ENCODE results near the gene GLDC.

GLDC gene

DNA sequence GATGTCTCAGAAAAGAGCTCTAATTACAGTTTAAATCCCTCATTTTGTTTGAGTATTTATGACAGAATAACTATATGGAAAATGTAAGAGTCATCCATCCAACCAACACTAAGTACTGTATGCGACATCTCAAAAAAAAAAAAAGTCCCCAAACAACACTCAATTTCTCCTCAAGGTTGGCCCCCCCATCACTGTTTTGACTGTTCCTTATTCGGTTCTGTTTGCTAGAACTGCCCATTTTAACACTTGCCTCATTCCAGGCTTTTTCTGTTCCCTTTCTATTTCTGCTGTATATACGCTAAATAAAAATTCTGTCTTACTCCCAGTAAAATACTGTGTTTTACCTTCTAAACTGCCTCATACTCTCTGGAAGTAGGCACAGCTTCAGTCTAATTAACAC, 25.2 kb downstream of the GLDC start:
- H3K27me3 ChIP-seq (ENCODE audit: insufficient read depth, low read length, poor library complexity), result no peaks in the 10 kb centered on the region
- H4K20me1 ChIP-seq (ENCODE audit: insufficient read depth, low read length), result no peaks in the 10 kb centered on the region
- TF ChIP-seq, protein P1, sequence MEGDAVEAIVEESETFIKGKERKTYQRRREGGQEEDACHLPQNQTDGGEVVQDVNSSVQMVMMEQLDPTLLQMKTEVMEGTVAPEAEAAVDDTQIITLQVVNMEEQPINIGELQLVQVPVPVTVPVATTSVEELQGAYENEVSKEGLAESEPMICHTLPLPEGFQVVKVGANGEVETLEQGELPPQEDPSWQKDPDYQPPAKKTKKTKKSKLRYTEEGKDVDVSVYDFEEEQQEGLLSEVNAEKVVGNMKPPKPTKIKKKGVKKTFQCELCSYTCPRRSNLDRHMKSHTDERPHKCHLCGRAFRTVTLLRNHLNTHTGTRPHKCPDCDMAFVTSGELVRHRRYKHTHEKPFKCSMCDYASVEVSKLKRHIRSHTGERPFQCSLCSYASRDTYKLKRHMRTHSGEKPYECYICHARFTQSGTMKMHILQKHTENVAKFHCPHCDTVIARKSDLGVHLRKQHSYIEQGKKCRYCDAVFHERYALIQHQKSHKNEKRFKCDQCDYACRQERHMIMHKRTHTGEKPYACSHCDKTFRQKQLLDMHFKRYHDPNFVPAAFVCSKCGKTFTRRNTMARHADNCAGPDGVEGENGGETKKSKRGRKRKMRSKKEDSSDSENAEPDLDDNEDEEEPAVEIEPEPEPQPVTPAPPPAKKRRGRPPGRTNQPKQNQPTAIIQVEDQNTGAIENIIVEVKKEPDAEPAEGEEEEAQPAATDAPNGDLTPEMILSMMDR (IDR thresholded peaks at IDR 0.05; ENCODE audit: borderline replicate concordance, extremely low read depth, low read length, poor library complexity, severe bottlenecking), result no peak
- no peak for TF ChIP-seq EZH2 (IDR thresholded peaks at IDR 0.05; ENCODE audit: borderline replicate concordance, low read depth, low read length, severe bottlenecking)
- DNase-seq (no peak), ATAC-seq (ENCODE audit: insufficient read depth, low read depth) (no peak)
- no peak overlapping the region for H3K27ac ChIP-seq (ENCODE audit: low read length)
- H3K79me2 ChIP-seq (ENCODE audit: insufficient read depth, low read length), result no peaks in the 10 kb centered on the region
- H3K9me3 ChIP-seq (ENCODE audit: insufficient read depth, low read length, severe bottlenecking), result no peaks in the 10 kb centered on the region
- H2AFZ ChIP-seq (ENCODE audit: low read depth, low read length), result no peak overlapping the region
- H3K4me3 ChIP-seq (ENCODE audit: low read depth in 1 of 2, low read length in 2 of 2), result no peak overlapping the region
- no peaks in the 10 kb centered on the region for H3K4me1 ChIP-seq (ENCODE audit: insufficient read depth, low read length)
- H3K4me2 ChIP-seq (ENCODE audit: insufficient read depth, low read length), result no peak overlapping the region
- H3K36me3 ChIP-seq (ENCODE audit: insufficient read depth, low read length), result no peaks in the 10 kb centered on the region
- no peak overlapping the region for H3K9ac ChIP-seq (ENCODE audit: low read depth, low read length)

DNA sequence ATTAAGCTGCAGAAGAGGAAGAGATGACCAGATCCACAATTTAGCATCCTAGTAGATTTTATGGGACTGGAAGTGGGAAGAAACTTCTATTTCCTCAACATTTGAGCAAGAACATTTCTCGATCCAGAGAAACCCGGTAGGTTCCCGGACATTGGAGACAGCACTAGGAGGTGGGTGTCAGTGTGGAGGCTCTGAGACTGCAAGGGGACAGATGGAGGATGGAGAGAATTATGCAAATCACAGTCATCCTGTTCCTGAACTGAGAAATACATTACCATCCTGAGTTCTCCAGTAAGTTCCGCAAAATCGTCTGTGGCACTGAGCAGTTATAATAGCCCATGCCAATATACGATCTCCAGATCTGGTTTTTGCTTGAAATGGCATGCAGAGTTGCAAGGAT, 25.6 kb downstream of the GLDC start:
- H3K9ac ChIP-seq (ENCODE audit: low read depth, low read length), result no peak overlapping the region
- ATAC-seq (ENCODE audit: insufficient read depth, low read depth) (no peak), DNase-seq (no peak)
- no peaks in the 10 kb centered on the region for H4K20me1 ChIP-seq (ENCODE audit: insufficient read depth, low read length)
- H3K36me3 ChIP-seq (ENCODE audit: insufficient read depth, low read length), result no peaks in the 10 kb centered on the region
- H2AFZ ChIP-seq (ENCODE audit: low read depth, low read length), result no peak overlapping the region
- no peaks in the 10 kb centered on the region for H3K79me2 ChIP-seq (ENCODE audit: insufficient read depth, low read length)
- TF ChIP-seq, protein P1 (IDR thresholded peaks at IDR 0.05; ENCODE audit: borderline replicate concordance, extremely low read depth, low read length, poor library complexity, severe bottlenecking), result no peak
- no peak for TF ChIP-seq EZH2 (IDR thresholded peaks at IDR 0.05; ENCODE audit: borderline replicate concordance, low read depth, low read length, severe bottlenecking)
- no peak overlapping the region for H3K4me2 ChIP-seq (ENCODE audit: insufficient read depth, low read length)
- H3K9me3 ChIP-seq (ENCODE audit: insufficient read depth, low read length, severe bottlenecking), result no peaks in the 10 kb centered on the region
- H3K27me3 ChIP-seq (ENCODE audit: insufficient read depth, low read length, poor library complexity), result no peaks in the 10 kb centered on the region
- no peak overlapping the region for H3K27ac ChIP-seq (ENCODE audit: low read length)
- H3K4me3 ChIP-seq (ENCODE audit: low read depth in 1 of 2, low read length in 2 of 2), result no peak overlapping the region
- no peaks in the 10 kb centered on the region for H3K4me1 ChIP-seq (ENCODE audit: insufficient read depth, low read length)

DNA sequence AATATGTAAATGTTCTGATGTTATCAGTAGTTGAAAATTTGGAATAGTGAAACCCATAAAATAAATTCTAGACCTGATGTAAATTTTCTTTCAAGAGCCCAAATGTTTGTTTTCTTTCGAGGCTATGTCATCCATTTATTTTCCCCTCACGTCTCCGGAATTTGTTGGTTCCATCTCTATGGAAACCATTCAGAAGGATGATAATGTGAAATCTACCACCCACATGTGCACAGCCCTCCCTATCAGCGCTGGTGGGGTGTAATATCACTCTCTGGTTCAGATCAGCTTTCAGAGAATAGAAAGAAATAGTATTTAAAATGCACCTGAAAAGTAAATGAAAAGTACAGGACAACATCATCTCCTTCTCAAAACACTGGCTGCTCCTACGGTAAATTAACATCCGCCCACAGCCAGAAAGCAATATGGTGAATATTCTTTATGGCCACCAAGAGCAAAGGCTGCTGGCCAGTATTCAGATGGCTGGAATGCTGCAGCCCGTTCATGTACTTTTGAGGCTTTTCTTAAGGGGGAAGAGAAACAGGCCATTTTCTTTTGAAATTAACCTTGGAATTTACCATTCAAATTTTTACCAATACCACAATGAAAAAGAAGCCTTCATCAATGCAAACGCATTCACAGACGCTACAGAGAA, 28.5 kb downstream of the GLDC start:
- DNase-seq, result no peak
- TF ChIP-seq, protein P1 (IDR thresholded peaks at IDR 0.05; ENCODE audit: borderline replicate concordance, extremely low read depth, low read length, poor library complexity, severe bottlenecking), result no peak
- TF ChIP-seq EZH2 (IDR thresholded peaks at IDR 0.05; ENCODE audit: borderline replicate concordance, low read depth, low read length, severe bottlenecking), result no peak
- no peak for ATAC-seq (ENCODE audit: insufficient read depth, low read depth)

More for the DNA sequence above, 28.5 kb downstream of the GLDC start:
- Histone ChIP-seq H3K4me2 (ENCODE audit: insufficient read depth, low read length) (no peak overlapping the region), H3K4me3 (ENCODE audit: low read depth in 1 of 2, low read length in 2 of 2) (no peak overlapping the region), H3K9ac (ENCODE audit: low read depth, low read length) (no peak overlapping the region), H4K20me1 (ENCODE audit: insufficient read depth, low read length) (no peaks in the 10 kb centered on the region), H3K36me3 (ENCODE audit: insufficient read depth, low read length) (no peaks in the 10 kb centered on the region), H3K4me1 (ENCODE audit: insufficient read depth, low read length) (no peaks in the 10 kb centered on the region), H3K27me3 (ENCODE audit: insufficient read depth, low read length, poor library complexity) (no peaks in the 10 kb centered on the region), H2AFZ (ENCODE audit: low read depth, low read length) (no peak overlapping the region), H3K79me2 (ENCODE audit: insufficient read depth, low read length) (no peaks in the 10 kb centered on the region), H3K27ac (ENCODE audit: low read length) (no peak overlapping the region), H3K9me3 (ENCODE audit: insufficient read depth, low read length, severe bottlenecking) (no peaks in the 10 kb centered on the region)
